ENCODE measurements around the gene EPSTI1.

DNA sequence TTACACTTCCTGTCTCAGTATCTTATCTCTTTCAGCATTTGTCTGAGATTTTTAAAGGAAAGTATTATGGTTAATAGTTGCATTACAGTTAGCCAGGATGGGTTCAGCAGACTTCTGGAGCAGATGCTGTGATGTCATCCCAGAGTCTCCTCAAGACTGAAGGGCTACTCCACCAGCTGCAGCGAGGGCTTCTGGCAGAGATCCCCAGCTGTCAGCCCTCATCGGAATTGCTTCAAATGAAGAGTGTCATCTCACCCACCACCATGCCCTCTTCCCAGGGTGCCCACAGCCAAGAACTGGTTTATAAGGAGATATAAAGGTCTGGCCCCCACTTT is 126.3 kb downstream of the EPSTI1 start:
- TF ChIP-seq CTCF (IDR thresholded peaks at IDR 0.05) = no peak
- no peak for TF ChIP-seq POLR2AphosphoS5 (IDR thresholded peaks at IDR 0.05)
- TF ChIP-seq EP300 (IDR thresholded peaks at IDR 0.05) = no peak
